ENCODE results near the gene TXNDC16. TPM values are rescaled to one million over a fixed set of nuclear protein-coding genes. Genes with fewer than 3 reads are reported as not detected.

TXNDC16 gene
- total RNA-seq, 1 experiment from 2014 or later, result 10.9 TPM

DNA sequence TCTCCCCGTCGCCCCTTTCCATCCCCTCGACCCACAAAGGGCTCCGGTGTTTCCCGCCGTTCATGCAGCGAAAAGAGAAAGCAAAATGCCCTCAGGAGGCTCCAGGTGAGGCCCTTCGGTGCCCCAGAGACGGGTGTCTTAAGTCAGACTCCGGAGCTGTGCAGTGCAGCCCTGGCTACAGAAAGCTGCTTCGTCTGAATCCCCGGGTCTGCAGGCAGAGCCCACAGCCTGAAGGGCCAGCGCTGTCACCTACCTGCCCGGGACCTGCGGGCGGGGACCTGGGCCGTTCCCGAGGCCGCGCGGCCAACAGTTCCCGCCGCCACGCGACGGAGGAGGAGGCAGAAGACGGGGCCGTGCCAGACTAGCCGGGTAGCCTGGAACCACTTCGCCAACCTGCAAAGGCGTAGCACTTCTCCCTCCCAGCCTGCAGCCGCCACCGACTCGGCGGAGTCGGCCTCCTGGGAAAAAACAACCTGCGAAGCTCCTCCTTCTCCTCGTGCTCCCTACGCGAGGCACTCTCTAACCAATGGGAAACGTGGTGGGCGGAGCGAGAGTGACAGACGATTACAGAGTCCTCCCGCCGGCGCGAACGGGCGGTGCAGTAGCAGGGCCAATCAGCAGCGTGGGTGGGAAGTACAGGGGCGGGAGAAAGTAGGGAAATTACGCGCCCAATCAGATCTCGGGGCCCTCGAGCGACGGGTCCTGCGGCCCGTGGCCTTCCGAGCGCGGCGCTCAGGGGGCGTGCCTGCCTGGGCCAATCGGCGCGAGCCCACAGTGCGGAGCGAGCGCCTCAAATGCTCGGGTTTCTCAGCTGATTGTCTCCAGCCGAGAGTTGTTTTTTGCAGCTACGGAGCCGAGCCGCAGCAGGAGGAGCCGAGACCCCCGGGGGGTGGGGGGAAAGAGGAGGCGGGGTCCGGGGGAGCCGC is at the start of gene TXNDC16, which contains the start of gene GPR137C (continued):
- TF ChIP-seq, protein P1, sequence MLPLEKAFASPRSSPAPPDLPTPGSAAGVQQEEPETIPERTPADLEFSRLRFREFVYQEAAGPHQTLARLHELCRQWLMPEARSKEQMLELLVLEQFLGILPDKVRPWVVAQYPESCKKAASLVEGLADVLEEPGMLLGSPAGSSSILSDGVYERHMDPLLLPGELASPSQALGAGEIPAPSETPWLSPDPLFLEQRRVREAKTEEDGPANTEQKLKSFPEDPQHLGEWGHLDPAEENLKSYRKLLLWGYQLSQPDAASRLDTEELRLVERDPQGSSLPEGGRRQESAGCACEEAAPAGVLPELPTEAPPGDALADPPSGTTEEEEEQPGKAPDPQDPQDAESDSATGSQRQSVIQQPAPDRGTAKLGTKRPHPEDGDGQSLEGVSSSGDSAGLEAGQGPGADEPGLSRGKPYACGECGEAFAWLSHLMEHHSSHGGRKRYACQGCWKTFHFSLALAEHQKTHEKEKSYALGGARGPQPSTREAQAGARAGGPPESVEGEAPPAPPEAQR (CRISPR knock-in tag; IDR thresholded peaks at IDR 0.05), result no peak
- 0 out of 2 replicates have a peak, but pooled peaks have one; percentile 31 for TF ChIP-seq ZNF317 (CRISPR knock-in tag; IDR thresholded peaks at IDR 0.05; ENCODE audit: borderline replicate concordance, low read depth)
- TF ChIP-seq CBFB (CRISPR knock-in tag; IDR thresholded peaks at IDR 0.05; ENCODE audit: low read depth), result 0 out of 2 replicates have a peak, but pooled peaks have one; percentile 39
- TF ChIP-seq, protein P2, sequence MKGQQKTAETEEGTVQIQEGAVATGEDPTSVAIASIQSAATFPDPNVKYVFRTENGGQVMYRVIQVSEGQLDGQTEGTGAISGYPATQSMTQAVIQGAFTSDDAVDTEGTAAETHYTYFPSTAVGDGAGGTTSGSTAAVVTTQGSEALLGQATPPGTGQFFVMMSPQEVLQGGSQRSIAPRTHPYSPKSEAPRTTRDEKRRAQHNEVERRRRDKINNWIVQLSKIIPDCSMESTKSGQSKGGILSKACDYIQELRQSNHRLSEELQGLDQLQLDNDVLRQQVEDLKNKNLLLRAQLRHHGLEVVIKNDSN (CRISPR knock-in tag; IDR thresholded peaks at IDR 0.05), result peak; percentile 65; the same call in 1 of the 2 replicates

DNA sequence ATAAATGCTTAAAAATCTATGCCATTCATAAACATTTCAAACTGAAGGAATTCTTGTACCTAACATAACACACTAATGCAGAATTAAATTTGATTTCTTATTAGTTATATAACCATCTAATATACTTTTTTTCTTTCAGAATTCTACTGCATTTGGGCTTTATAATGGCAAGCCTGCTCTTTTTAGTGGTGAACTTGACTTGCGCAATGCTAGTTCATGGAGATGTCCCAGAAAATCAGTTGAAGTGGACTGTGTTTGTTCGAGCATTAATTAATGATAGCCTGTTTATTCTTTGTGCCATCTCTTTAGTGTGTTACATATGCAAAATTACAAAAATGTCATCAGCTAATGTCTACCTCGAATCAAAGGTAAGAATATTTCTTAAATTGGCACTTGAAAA is 47.7 kb upstream of the TXNDC16 start:
- Mint-ChIP-seq H3K4me3 (no peak overlapping the region), H3K36me3 (peaks cover 26% of the 10 kb centered on the region), H3K9me3 (peaks cover 30% of the 10 kb centered on the region), H3K4me1 (peaks cover 9% of the 10 kb centered on the region), H3K27me3 (ENCODE audit: low read depth) (no peaks in the 10 kb centered on the region), H3K27ac (no peak overlapping the region)
- DNase-seq (ENCODE audit: low spot score), result no peak
- ChIA-PET CTCF (no interaction called here), POLR2A (no interaction called here)
- ATAC-seq, result no peak
- TF ChIP-seq, protein P3, sequence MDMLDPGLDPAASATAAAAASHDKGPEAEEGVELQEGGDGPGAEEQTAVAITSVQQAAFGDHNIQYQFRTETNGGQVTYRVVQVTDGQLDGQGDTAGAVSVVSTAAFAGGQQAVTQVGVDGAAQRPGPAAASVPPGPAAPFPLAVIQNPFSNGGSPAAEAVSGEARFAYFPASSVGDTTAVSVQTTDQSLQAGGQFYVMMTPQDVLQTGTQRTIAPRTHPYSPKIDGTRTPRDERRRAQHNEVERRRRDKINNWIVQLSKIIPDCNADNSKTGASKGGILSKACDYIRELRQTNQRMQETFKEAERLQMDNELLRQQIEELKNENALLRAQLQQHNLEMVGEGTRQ (CRISPR knock-in tag; IDR thresholded peaks at IDR 0.05), result no peak
- TF ChIP-seq ELF4 (CRISPR knock-in tag; IDR thresholded peaks at IDR 0.05; ENCODE audit: low read depth) (no peak), RELA (CRISPR knock-in tag; IDR thresholded peaks at IDR 0.05; ENCODE audit: borderline replicate concordance) (no peak), ZBTB21 (CRISPR knock-in tag; IDR thresholded peaks at IDR 0.05; ENCODE audit: borderline replicate concordance) (no peak), OVOL2 (CRISPR knock-in tag; IDR thresholded peaks at IDR 0.05; ENCODE audit: borderline replicate concordance) (no peak), ZNF121 (CRISPR knock-in tag; IDR thresholded peaks at IDR 0.05) (no peak), NFATC4 (CRISPR knock-in tag; IDR thresholded peaks at IDR 0.05) (no peak), ZNF219 (CRISPR knock-in tag; IDR thresholded peaks at IDR 0.05; ENCODE audit: borderline replicate concordance) (no peak), CREB1 (CRISPR knock-in tag; IDR thresholded peaks at IDR 0.05) (no peak), ZNF317 (CRISPR knock-in tag; IDR thresholded peaks at IDR 0.05; ENCODE audit: borderline replicate concordance, low read depth) (no peak), NR2C2 (CRISPR knock-in tag; IDR thresholded peaks at IDR 0.05) (no peak), ZNF263 (CRISPR knock-in tag; IDR thresholded peaks at IDR 0.05; ENCODE audit: low read depth) (no peak)
- TF ChIP-seq, protein P2 (CRISPR knock-in tag; IDR thresholded peaks at IDR 0.05), result no peak
- TF ChIP-seq, protein P4, sequence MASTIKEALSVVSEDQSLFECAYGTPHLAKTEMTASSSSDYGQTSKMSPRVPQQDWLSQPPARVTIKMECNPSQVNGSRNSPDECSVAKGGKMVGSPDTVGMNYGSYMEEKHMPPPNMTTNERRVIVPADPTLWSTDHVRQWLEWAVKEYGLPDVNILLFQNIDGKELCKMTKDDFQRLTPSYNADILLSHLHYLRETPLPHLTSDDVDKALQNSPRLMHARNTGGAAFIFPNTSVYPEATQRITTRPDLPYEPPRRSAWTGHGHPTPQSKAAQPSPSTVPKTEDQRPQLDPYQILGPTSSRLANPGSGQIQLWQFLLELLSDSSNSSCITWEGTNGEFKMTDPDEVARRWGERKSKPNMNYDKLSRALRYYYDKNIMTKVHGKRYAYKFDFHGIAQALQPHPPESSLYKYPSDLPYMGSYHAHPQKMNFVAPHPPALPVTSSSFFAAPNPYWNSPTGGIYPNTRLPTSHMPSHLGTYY (CRISPR knock-in tag; IDR thresholded peaks at IDR 0.05), result no peak
- TF ChIP-seq, protein P1 (CRISPR knock-in tag; IDR thresholded peaks at IDR 0.05), result no peak
- TF ChIP-seq, protein P5, sequence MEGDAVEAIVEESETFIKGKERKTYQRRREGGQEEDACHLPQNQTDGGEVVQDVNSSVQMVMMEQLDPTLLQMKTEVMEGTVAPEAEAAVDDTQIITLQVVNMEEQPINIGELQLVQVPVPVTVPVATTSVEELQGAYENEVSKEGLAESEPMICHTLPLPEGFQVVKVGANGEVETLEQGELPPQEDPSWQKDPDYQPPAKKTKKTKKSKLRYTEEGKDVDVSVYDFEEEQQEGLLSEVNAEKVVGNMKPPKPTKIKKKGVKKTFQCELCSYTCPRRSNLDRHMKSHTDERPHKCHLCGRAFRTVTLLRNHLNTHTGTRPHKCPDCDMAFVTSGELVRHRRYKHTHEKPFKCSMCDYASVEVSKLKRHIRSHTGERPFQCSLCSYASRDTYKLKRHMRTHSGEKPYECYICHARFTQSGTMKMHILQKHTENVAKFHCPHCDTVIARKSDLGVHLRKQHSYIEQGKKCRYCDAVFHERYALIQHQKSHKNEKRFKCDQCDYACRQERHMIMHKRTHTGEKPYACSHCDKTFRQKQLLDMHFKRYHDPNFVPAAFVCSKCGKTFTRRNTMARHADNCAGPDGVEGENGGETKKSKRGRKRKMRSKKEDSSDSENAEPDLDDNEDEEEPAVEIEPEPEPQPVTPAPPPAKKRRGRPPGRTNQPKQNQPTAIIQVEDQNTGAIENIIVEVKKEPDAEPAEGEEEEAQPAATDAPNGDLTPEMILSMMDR (IDR thresholded peaks at IDR 0.05), result no peak
- TF ChIP-seq, protein P6, sequence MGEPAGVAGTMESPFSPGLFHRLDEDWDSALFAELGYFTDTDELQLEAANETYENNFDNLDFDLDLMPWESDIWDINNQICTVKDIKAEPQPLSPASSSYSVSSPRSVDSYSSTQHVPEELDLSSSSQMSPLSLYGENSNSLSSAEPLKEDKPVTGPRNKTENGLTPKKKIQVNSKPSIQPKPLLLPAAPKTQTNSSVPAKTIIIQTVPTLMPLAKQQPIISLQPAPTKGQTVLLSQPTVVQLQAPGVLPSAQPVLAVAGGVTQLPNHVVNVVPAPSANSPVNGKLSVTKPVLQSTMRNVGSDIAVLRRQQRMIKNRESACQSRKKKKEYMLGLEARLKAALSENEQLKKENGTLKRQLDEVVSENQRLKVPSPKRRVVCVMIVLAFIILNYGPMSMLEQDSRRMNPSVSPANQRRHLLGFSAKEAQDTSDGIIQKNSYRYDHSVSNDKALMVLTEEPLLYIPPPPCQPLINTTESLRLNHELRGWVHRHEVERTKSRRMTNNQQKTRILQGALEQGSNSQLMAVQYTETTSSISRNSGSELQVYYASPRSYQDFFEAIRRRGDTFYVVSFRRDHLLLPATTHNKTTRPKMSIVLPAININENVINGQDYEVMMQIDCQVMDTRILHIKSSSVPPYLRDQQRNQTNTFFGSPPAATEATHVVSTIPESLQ (CRISPR knock-in tag; IDR thresholded peaks at IDR 0.05), result no peak
